ENCODE results near the gene LIN37. TPM values are rescaled to one million over a fixed set of nuclear protein-coding genes. Genes with fewer than 3 reads are reported as not detected.

Gene LIN37
- total and polyA plus RNA-seq, 9 of the 15 experiments (the other 6 are each of a cell fraction or from before 2014, with no cell fraction given) = 1.2 to 12.5 (median 8.6) TPM

DNA sequence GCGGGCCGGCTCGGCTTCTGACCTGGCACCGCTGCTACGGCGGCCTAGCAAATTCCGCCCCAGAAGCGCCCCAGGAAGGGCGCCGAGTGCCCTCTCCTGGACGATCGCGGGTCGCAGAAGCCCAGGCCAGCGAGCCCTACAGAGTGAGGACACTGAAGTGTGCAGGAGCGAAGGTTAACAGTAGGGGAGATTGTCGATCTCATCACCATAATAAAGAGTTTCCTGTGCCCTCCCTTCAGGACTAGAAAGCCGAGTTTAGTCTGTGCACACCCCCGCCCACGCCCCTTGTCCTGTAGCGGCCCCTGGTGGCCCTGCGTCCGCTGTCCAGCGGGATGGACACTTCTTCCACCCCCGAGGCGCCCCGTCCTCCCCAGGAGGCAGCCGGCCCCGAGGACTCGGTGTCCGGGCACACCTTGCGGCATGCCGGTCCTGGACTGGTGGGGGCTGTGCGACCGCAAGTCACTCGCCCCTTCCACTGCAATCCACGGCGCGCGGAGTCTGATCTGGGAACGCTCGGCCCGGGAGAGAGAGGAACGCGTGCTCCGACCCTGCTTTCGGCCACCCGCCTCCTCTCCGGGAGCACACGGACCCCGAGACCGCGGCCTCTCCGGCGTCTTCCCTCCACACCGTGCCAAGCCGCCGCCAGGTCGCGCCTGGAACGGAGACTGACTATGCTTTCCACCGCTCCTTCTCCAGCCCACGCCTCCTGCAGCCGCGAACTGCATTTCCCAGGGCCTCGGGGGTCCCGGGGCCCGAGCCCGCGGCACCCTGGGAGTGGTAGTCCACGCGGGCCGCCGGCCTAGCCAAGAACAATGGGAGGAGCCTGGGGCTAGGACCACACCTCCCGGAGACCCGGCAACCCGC is 31.3 kb upstream of the LIN37 start (continued):
- no peak for TF ChIP-seq SMARCB1 (IDR thresholded peaks at IDR 0.05; ENCODE audit: insufficient read length, low read depth)
- TF ChIP-seq RBM15 (IDR thresholded peaks at IDR 0.05; ENCODE audit: insufficient read depth, low read length) = no peak
- peak; percentile 99 for TF ChIP-seq ZNF766 (CRISPR knock-in tag; conservative IDR thresholded peaks at IDR 0.05)
- TF ChIP-seq HDAC2 (IDR thresholded peaks at IDR 0.05) = peak; percentile 80; the same call in 1 of the 2 replicates
- peak in 1 of 2 experiments; percentile 51; a peak in 1 of 4 replicates for TF ChIP-seq KDM4B (IDR thresholded peaks at IDR 0.05; ENCODE audit: borderline replicate concordance in 2 of 2, low read depth in 1 of 2)
- no peak for TF ChIP-seq ZNF444 (CRISPR knock-in tag; IDR thresholded peaks at IDR 0.05)
- TF ChIP-seq RNF219 (CRISPR knock-in tag; IDR thresholded peaks at IDR 0.05) = 0 out of 2 replicates have a peak, but pooled peaks have one; percentile 50
- no peak for TF ChIP-seq IRF2 (CRISPR knock-in tag; IDR thresholded peaks at IDR 0.05)
- TF ChIP-seq HDAC8 (tag; IDR thresholded peaks at IDR 0.05) = no peak; the same call in 1 of the 2 replicates
- peak; percentile 26; the same call in 1 of the 2 replicates for TF ChIP-seq TCF7 (IDR thresholded peaks at IDR 0.05; ENCODE audit: borderline replicate concordance)
- no peak for TF ChIP-seq CEBPB (tag; IDR thresholded peaks at IDR 0.05)
- TF ChIP-seq MYBL2 (IDR thresholded peaks at IDR 0.05; ENCODE audit: low read depth) = no peak
- TF ChIP-seq MYBL2 (CRISPR knock-in tag; IDR thresholded peaks at IDR 0.05; ENCODE audit: borderline replicate concordance) = no peak
- TF ChIP-seq TAF7 (tag; IDR thresholded peaks at IDR 0.05) = no peak
- TF ChIP-seq POU5F1 (IDR thresholded peaks at IDR 0.05; ENCODE audit: borderline replicate concordance, low read depth, low read length, partially characterized antibody) = no peak
- TF ChIP-seq SAFB2 (IDR thresholded peaks at IDR 0.05; ENCODE audit: borderline replicate concordance, low read depth, low read length, severe bottlenecking) = no peak
- no peak for TF ChIP-seq NR4A1 (CRISPR knock-in tag; IDR thresholded peaks at IDR 0.05)
- no peak for TF ChIP-seq NR4A1 (tag; IDR thresholded peaks at IDR 0.05)
- no peak for TF ChIP-seq ZNF780A (CRISPR knock-in tag; IDR thresholded peaks at IDR 0.05)
- no peak for TF ChIP-seq PTBP1 (IDR thresholded peaks at IDR 0.05; ENCODE audit: low read depth, low read length)
- TF ChIP-seq KLF16 (IDR thresholded peaks at IDR 0.05) = peak; percentile 80
- TF ChIP-seq CBX3 (IDR thresholded peaks at IDR 0.05; ENCODE audit: borderline replicate concordance in 1 of 2, low read length in 2 of 2) = 0 out of 3 replicates have a peak, but pooled peaks of 1 of the 2 experiments have one; percentile 35
- no peak for TF ChIP-seq KAT2B (IDR thresholded peaks at IDR 0.05; ENCODE audit: low read depth, low read length)
- TF ChIP-seq CHCHD3 (CRISPR knock-in tag; IDR thresholded peaks at IDR 0.05) = no peak
- no peak for TF ChIP-seq POLR2AphosphoS2 (IDR thresholded peaks at IDR 0.05; ENCODE audit: low read length)

Measured in K562 (cell line).